GM18858 (cell line): Measurements from ENCODE around the gene KLK11.

Experiments used
- ATAC-seq: cut with Tn5 transposase; IDR thresholded peaks from one replicate; pipeline ENCODE4 v1.9.1; 2021; ENCODE audit not compliant: unreplicated experiment

KLK11 gene

GRCh38 chr19:51026554-51026831, at the start of gene KLK11:
TSS of gene KLK11 (minus strand) at chr19:51026616. CDS start at chr19:51025631, 985 bp downstream.
- no peak for ATAC-seq

GRCh38 chr19:51075998-51076397, 49.6 kb upstream of the KLK11 start:
- no peak for ATAC-seq

- ATAC-seq = no peak
Observed at GRCh38 chr19:51071095-51071405, 44.6 kb upstream of the KLK11 start.

GRCh38 chr19:51070334-51071094, 44.1 kb upstream of the KLK11 start:
- ATAC-seq = no peak

- no peak for ATAC-seq
Observed at GRCh38 chr19:51066393-51067186, 40.2 kb upstream of the KLK11 start.

- ATAC-seq = no peak
Observed at GRCh38 chr19:51065221-51065960, 39.0 kb upstream of the KLK11 start.

GRCh38 chr19:51064534-51065220, 38.3 kb upstream of the KLK11 start, which contains the start of gene KLK13:
TSS of gene KLK13 (minus strand) at chr19:51065092. CDS start at chr19:51065067, 25 bp downstream.
- ATAC-seq = no peak

- ATAC-seq = no peak
Observed at GRCh38 chr19:51063664-51064063, 37.2 kb upstream of the KLK11 start.

GRCh38 chr19:51060973-51061372, 34.6 kb upstream of the KLK11 start:
- no peak for ATAC-seq

- ATAC-seq = no peak
Observed at GRCh38 chr19:51060336-51060735, 33.9 kb upstream of the KLK11 start.

GRCh38 chr19:51059715-51060114, 33.3 kb upstream of the KLK11 start:
- ATAC-seq = no peak

- ATAC-seq = no peak
Observed at GRCh38 chr19:51055866-51056265, 29.4 kb upstream of the KLK11 start.

- no peak for ATAC-seq
Observed at GRCh38 chr19:51047031-51047335, 20.6 kb upstream of the KLK11 start.

GRCh38 chr19:51044327-51044726, 17.9 kb upstream of the KLK11 start:
- ATAC-seq = no peak

- ATAC-seq = no peak
Observed at GRCh38 chr19:51043497-51043896, 17.1 kb upstream of the KLK11 start.

- no peak for ATAC-seq
Observed at GRCh38 chr19:51040151-51040550, 13.7 kb upstream of the KLK11 start.

- ATAC-seq = no peak
Observed at GRCh38 chr19:51036519-51036918, 10.1 kb upstream of the KLK11 start.

- ATAC-seq = no peak
Observed at GRCh38 chr19:51034704-51035103, 8.3 kb upstream of the KLK11 start, which contains the start of gene KLK12. TSS of gene KLK12 (minus strand) at chr19:51035002. CDS start at chr19:51034621, 381 bp downstream.

GRCh38 chr19:51031880-51032225, 5.4 kb upstream of the KLK11 start:
- ATAC-seq = no peak

GRCh38 chr19:51031220-51031879, 4.9 kb upstream of the KLK11 start:
- no peak for ATAC-seq

GRCh38 chr19:51030631-51031030, 4.2 kb upstream of the KLK11 start:
- ATAC-seq = no peak
